Progenitor cell of endocrine pancreas (in vitro differentiated cells): ENCODE measurements around the gene ERP27. TPM values are rescaled to one million over a fixed set of nuclear protein-coding genes. Genes with fewer than 3 reads are reported as not detected.

Source experiments
- DNase-seq: peaks from one replicate; pipeline ENCODE4 v3.0.0; 2021; ENCODE audit warnings: low spot score; ENCODE audit not compliant: unreplicated experiment
- H3K27ac Mint-ChIP-seq: 2 replicates; pipeline ENCODE4 v1.8.0; 2021; ENCODE audit warnings: mild to moderate bottlenecking, moderate library complexity, mixed read lengths
- H3K27me3 Mint-ChIP-seq: 2 replicates; pipeline ENCODE4 v1.8.0; 2021; ENCODE audit warnings: mixed read lengths
- H3K36me3 Mint-ChIP-seq: 2 replicates; pipeline ENCODE4 v1.8.0; 2022; ENCODE audit warnings: mixed read lengths; ENCODE audit not compliant: insufficient read depth
- H3K4me1 Mint-ChIP-seq: 2 replicates; pipeline ENCODE4 v1.8.0; 2021; ENCODE audit warnings: low read depth, mixed read lengths
- H3K4me3 Mint-ChIP-seq: 2 replicates; pipeline ENCODE4 v1.8.0; 2021; ENCODE audit warnings: low read depth, mild to moderate bottlenecking, moderate library complexity, mixed read lengths
- H3K9me3 Mint-ChIP-seq: 2 replicates; pipeline ENCODE4 v1.8.0; 2021; ENCODE audit warnings: low read depth, mixed read lengths
- CTCF ChIP-seq: fragments of 200-600 bp; sonication (generic); IDR thresholded peaks from one replicate; pipeline ENCODE4 v1.5.0; 2021; ENCODE audit warnings: antibody characterized with exemption, mild to moderate bottlenecking; ENCODE audit not compliant: unreplicated experiment
- total RNA-seq: library from RNA; stranded (reverse); gene quantifications from 2 replicates; pipeline ENCODE4 v1.2.1, GENCODE V29; 2021

The ERP27 gene
- total RNA-seq, 1 donor from 2014 or later, result 22.8 TPM

GRCh38 chr12:14907953-14908352 is 30.4 kb downstream of the ERP27 start:
- H3K9me3 Mint-ChIP-seq, result peaks cover 7% of the 10 kb centered on the region
- no peak overlapping the region for H3K27ac Mint-ChIP-seq
- no peaks in the 10 kb centered on the region for H3K36me3 Mint-ChIP-seq
- no peak for DNase-seq
- no peak for TF ChIP-seq CTCF
- H3K4me3 Mint-ChIP-seq, result no peak overlapping the region
- no peaks in the 10 kb centered on the region for H3K27me3 Mint-ChIP-seq
- peaks cover 1% of the 10 kb centered on the region for H3K4me1 Mint-ChIP-seq

GRCh38 chr12:14906114-14906513 is 32.2 kb downstream of the ERP27 start:
- Mint-ChIP-seq H3K9me3 (peaks cover 4% of the 10 kb centered on the region), H3K27me3 (no peaks in the 10 kb centered on the region), H3K36me3 (no peaks in the 10 kb centered on the region), H3K4me1 (no peaks in the 10 kb centered on the region), H3K27ac (no peak overlapping the region), H3K4me3 (no peak overlapping the region)
- DNase-seq, result no peak
- TF ChIP-seq CTCF, result no peak

DNA sequence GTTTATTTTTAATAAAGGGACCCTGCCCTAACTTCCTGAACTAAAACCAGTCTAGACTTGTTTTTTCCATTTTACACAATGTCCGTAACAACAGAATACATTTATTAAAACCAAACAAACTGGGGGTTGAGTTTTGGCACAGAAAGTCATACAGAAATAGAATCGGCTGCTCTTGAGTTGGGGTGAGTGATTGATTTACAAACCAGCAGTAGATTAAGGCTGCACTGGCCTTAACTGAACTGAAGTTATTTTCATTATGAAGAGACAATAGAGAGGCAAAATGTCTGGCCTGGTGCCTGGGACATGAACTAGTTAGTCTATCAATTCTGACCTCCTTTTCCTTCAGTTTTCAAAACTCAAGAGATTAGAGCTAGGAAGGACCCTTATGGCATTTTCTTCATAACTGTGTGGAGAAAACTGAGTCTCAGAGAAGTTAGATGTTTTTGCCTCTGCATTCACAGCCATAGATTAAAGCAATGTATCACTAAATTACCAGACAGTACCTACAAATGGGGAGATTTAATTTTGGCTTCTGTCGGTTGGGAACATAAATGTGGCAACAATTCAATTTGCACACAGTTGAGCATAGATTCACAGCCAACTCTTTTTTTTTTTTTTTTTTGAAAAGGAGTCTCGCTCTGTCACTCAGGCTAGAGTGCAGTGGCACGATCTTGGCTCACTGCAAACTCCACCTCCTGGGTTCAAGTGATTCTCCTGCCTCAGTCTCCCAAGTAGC is 32.9 kb downstream of the ERP27 start:
- no peaks in the 10 kb centered on the region for H3K36me3 Mint-ChIP-seq
- no peak overlapping the region for H3K4me3 Mint-ChIP-seq
- peaks cover 4% of the 10 kb centered on the region for H3K9me3 Mint-ChIP-seq
- TF ChIP-seq CTCF, result no peak
- H3K4me1 Mint-ChIP-seq, result no peaks in the 10 kb centered on the region
- DNase-seq, result no peak
- no peaks in the 10 kb centered on the region for H3K27me3 Mint-ChIP-seq
- no peak overlapping the region for H3K27ac Mint-ChIP-seq

DNA sequence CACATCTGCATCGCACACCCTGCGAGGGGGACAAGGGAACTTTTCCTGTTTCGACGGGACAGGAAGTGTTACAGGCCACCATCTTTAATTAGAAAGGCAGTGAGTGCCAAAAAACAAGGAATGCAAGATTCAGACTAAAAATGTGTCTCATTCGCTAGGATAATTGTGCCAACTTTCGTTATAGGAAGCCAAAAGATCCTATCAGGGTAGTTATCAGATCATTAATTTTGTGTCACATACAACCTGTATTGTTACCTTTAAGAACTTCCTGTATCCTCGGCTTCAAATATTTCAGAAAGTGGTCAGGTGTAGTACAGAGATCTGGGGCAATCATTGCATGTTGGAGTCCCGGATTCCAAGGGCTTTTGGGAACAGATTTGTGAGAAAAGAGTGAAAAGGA is 33.5 kb downstream of the ERP27 start:
- peaks cover 7% of the 10 kb centered on the region for H3K9me3 Mint-ChIP-seq
- no peaks in the 10 kb centered on the region for H3K4me1 Mint-ChIP-seq
- H3K27me3 Mint-ChIP-seq, result no peaks in the 10 kb centered on the region
- no peak overlapping the region for H3K27ac Mint-ChIP-seq
- no peak overlapping the region for H3K4me3 Mint-ChIP-seq
- no peak for TF ChIP-seq CTCF
- H3K36me3 Mint-ChIP-seq, result no peaks in the 10 kb centered on the region
- DNase-seq, result no peak

DNA sequence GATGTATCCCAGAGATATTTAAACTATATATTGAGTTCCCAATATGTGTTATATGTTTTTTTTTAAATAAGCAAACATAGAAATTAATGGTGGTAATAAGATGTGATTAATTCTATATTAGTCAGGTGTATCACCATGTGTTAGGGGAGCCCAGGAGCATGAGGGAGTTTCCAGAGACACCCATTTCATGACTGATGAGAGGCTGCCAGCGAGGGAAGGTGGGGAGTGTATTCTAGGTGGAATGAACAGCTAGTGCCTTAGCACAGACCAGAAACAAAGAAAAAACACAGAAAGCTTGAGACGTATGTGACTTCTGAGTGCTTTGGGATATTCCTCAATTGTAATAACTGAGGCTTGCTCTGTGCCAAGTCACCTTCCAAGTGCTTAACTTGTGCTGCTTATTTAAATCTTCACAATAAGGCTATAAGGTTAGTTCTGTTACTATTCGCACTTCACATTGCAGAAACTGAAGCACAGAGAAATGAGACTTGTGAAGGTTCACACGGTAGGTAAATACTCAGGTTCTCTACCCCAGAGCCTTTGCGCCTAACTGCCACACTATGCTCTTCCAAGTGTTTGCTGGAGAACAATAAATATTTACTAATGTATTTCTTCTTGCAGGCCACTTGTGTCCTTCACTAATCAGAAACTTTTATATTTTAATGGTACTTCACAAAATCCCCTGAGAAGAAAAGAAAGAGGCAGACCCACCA is 34.8 kb downstream of the ERP27 start:
- H3K9me3 Mint-ChIP-seq, result peaks cover 7% of the 10 kb centered on the region
- no peak for DNase-seq
- H3K36me3 Mint-ChIP-seq, result no peaks in the 10 kb centered on the region
- no peaks in the 10 kb centered on the region for H3K27me3 Mint-ChIP-seq
- no peak for TF ChIP-seq CTCF
- no peaks in the 10 kb centered on the region for H3K4me1 Mint-ChIP-seq
- no peak overlapping the region for H3K27ac Mint-ChIP-seq
- no peak overlapping the region for H3K4me3 Mint-ChIP-seq
